Neuron (in vitro differentiated cells): ENCODE measurements around the gene RBMX.

ENCODE experiments used
- H2AFZ ChIP-seq: one replicate; pipeline ENCODE4 v1.6.1; 2013; ENCODE audit warnings: low read depth, mild to moderate bottlenecking, inconsistent platforms, low read length, moderate library complexity
- H3K27me3 ChIP-seq: one replicate; pipeline ENCODE4 v1.6.1; 2013; ENCODE audit warnings: low read length; ENCODE audit not compliant: insufficient read depth
- H3K36me3 ChIP-seq: one replicate; pipeline ENCODE4 v1.6.1; 2013; ENCODE audit warnings: low read length; ENCODE audit not compliant: insufficient read depth
- H3K4me1 ChIP-seq: one replicate; pipeline ENCODE4 v1.6.1; 2013; ENCODE audit warnings: low read length; ENCODE audit not compliant: insufficient read depth
- H3K4me3 ChIP-seq: 2 replicates; pipeline ENCODE4 v1.5.1; 2013; ENCODE audit warnings: mild to moderate bottlenecking, low read length, moderate library complexity
- H3K9me3 ChIP-seq: one replicate; pipeline ENCODE4 v1.6.1; 2013; ENCODE audit warnings: low read length

The RBMX gene

DNA sequence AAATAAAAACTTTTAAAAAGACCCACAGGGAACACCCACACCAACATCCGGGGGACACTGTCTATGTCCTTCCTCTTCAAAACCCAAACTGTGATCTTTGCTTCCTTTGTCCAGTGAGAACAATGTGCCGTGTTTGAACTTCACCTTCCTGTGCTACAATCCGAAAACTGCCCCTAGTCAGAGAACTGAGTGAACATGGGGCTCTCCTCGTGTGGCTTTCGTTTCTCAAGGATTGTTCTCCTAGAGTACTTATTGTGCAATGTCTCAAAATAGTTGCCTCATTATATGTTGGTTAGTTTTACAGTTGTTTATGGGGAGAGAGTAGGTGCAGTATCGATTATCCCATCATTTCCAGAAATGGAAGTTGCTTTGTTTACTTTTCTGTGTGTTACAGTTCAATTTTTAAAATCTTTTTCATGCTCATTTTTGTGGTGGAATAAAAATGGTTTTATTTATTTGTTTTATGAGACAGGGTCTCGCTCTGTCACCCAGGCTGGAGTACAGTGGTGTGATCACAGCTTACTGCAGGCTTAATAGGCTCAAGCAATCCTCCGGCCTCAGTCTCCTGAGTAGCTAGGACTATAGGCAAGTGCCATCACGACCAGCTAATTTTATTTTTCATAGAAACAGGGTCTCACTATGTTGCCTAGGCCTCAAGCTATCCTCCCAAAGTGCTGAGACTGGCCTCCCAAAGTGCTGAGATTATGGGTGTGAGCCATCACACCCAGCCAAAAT, 29.9 kb downstream of the RBMX start:
- Histone ChIP-seq H2AFZ (no peak overlapping the region), H3K36me3 (peaks cover 26% of the 10 kb centered on the region), H3K4me1 (no peaks in the 10 kb centered on the region), H3K9me3 (no peaks in the 10 kb centered on the region), H3K4me3 (no peak overlapping the region), H3K27me3 (no peaks in the 10 kb centered on the region)

- Histone ChIP-seq H2AFZ (no peak overlapping the region), H3K27me3 (no peaks in the 10 kb centered on the region), H3K9me3 (no peaks in the 10 kb centered on the region), H3K36me3 (peaks cover 28% of the 10 kb centered on the region), H3K4me3 (no peak overlapping the region), H3K4me1 (no peaks in the 10 kb centered on the region)
Observed at GRCh38 chrX:136849395-136849794, 31.1 kb downstream of the RBMX start.

GRCh38 chrX:136847874-136848273, 32.7 kb downstream of the RBMX start:
- Histone ChIP-seq H3K36me3 (peaks cover 26% of the 10 kb centered on the region), H3K4me1 (no peaks in the 10 kb centered on the region), H3K9me3 (no peaks in the 10 kb centered on the region), H2AFZ (no peak overlapping the region), H3K4me3 (no peak overlapping the region), H3K27me3 (no peaks in the 10 kb centered on the region)

GRCh38 chrX:136839196-136839595, 41.3 kb downstream of the RBMX start:
- H3K4me1 ChIP-seq: no peaks in the 10 kb centered on the region
- peaks cover 10% of the 10 kb centered on the region for H3K36me3 ChIP-seq
- H3K9me3 ChIP-seq: no peaks in the 10 kb centered on the region
- H3K4me3 ChIP-seq: no peak overlapping the region
- H2AFZ ChIP-seq: no peak overlapping the region
- H3K27me3 ChIP-seq: no peaks in the 10 kb centered on the region

GRCh38 chrX:136835761-136836160, 44.8 kb downstream of the RBMX start:
- Histone ChIP-seq H3K4me1 (no peaks in the 10 kb centered on the region), H3K27me3 (no peaks in the 10 kb centered on the region), H3K36me3 (peaks cover 4% of the 10 kb centered on the region), H3K9me3 (no peaks in the 10 kb centered on the region), H2AFZ (no peak overlapping the region), H3K4me3 (no peak overlapping the region)

DNA sequence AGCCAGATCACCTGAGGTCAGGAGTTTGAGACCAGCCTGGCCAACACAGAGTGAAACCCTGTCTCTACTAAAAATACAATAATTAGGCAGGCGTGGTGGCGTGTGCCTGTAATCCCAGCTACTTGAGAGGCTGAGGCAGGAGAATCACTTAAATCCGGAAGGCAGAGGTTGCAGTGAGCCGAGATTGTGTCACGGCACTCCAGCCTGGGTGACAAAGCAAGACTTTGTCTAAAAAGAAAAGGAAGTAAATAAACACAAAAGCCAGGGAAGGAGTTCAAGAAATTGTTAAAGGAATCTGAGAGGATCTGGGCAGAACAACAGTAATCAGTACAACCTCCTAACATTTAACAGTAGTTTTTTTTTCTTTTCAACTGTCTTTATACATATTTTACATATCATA, 51.1 kb downstream of the RBMX start:
- H3K4me3 ChIP-seq: no peak overlapping the region

GRCh38 chrX:136828830-136829229, 51.7 kb downstream of the RBMX start:
- Histone ChIP-seq H3K4me1 (no peaks in the 10 kb centered on the region), H3K4me3 (no peak overlapping the region), H2AFZ (no peak overlapping the region), H3K36me3 (peaks cover 5% of the 10 kb centered on the region), H3K9me3 (peaks cover 3% of the 10 kb centered on the region), H3K27me3 (no peaks in the 10 kb centered on the region)

More for the DNA sequence above, 51.1 kb downstream of the RBMX start:
- H3K9me3 ChIP-seq: peaks cover 3% of the 10 kb centered on the region
- H3K36me3 ChIP-seq: peaks cover 2% of the 10 kb centered on the region
- no peaks in the 10 kb centered on the region for H3K4me1 ChIP-seq
- H3K27me3 ChIP-seq: no peaks in the 10 kb centered on the region
- H2AFZ ChIP-seq: no peak overlapping the region

- Histone ChIP-seq H3K4me3 (no peak overlapping the region), H3K4me1 (no peaks in the 10 kb centered on the region), H2AFZ (no peak overlapping the region), H3K36me3 (peaks cover 5% of the 10 kb centered on the region), H3K27me3 (no peaks in the 10 kb centered on the region), H3K9me3 (peaks cover 3% of the 10 kb centered on the region)
Observed at GRCh38 chrX:136827026-136827425, 53.5 kb downstream of the RBMX start.

- Histone ChIP-seq H3K4me3 (no peak overlapping the region), H3K9me3 (peaks cover 3% of the 10 kb centered on the region), H3K36me3 (peaks cover 3% of the 10 kb centered on the region), H3K27me3 (no peaks in the 10 kb centered on the region), H2AFZ (no peak overlapping the region), H3K4me1 (no peaks in the 10 kb centered on the region)
Observed at GRCh38 chrX:136825771-136826170, 54.8 kb downstream of the RBMX start.
